NOMO-1 (cell line): ENCODE data around the gene PPP2R1A.
"Not testable (repeated sequence)": the region's sequence is repeated elsewhere in the genome, so short reads cannot be mapped to it uniquely, and the experiment has no call there.

ENCODE experiments used
- DNase-seq, 2 experiments: peaks; one replicate each; lab custom pipeline; 2025; ENCODE audit not compliant: unreplicated experiment in 2 of 2; lab: John Stamatoyannopoulos, UW

Gene PPP2R1A

DNA sequence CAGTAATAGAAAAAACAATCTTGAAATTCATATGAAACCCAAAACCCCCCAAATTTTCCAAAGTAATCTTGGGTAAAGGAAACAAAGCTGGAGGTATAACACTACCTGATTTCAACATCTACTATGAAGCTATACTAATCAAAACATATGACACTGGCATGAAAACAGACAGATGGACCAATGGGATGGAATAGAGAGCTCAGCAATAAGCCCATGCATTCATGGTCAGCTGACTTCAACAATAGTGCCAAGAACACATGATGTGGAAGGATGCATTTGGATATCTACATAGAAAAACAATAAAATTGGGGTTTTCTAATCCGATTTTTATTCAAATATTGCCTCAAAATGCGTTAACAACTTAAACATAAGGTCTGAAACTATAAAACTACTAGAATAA lies 47.3 kb downstream of the PPP2R1A start:
- no peak for DNase-seq

DNA sequence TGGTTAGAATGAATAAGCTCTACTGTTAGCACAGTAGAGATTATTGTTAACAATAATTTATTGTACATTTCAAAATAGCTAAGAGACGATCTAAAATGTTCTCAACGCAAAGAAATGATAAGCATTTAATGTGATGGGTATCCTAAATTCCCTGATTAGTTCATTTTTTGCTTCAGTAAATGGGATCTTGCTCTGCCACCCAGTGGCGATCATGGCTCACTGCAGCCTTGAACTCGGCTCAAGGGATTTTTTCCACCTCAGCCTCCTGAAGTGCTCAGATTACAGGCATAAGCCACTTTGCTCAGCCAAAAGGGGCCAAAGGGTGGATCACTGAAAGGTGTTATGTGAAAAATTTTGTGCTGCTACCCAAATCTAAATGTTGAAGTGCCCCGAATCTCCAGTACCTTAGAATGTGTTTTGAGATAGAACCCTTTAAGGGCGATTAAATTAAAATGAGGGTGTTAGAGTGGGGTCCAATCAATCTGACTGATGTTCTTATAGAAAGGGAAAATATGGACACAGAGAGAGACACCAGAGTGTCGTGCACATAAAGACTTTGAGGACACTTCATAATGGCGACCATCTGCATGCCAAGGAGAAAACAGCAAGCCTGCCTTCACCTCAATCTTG lies 48.0 kb downstream of the PPP2R1A start:
- DNase-seq: peak; percentile 11 to 20

GRCh38 chr19:52244021-52244420 lies 54.2 kb downstream of the PPP2R1A start:
- DNase-seq: no peak

DNA sequence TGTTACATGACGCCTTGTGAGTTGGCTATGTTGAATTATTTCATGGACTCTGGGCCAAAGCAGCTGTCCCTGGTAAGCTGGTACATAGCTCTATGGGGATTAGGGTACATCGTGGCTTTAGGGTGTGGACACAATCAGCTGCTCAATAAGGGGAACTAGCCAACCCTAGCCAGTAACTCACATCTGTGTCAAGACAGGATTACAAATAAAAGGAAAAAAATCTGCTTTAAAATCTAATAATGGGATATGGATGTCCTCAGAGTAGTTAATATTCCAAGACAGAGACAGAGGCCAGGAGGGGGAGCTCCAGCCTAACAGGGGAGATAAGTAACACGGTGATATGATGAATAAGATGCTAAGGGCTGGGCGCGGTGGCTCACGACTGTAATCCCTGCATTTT lies 58.4 kb downstream of the PPP2R1A start:
- peak in 1 of 2 experiments; percentile 8 for DNase-seq

DNA sequence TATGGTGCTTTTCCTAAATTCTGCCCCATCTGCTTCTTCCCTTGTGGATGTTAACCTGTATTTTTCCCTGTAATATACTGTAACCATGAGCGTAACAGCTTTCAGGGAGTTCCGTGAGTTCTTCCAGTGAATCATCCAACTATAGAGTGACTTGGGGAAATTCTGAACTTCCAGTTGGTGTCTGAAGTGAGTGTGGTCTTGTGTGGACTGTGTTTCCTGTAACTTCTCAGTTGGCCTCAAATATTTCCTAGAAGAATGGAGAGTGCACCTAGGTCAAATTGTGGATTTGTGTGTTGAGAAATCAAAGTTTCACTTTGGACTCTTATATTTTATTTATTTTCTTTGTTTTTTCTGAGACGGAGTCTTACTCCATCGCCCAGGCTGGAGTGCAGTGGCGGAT lies 68.6 kb downstream of the PPP2R1A start:
- DNase-seq: no peak

DNA sequence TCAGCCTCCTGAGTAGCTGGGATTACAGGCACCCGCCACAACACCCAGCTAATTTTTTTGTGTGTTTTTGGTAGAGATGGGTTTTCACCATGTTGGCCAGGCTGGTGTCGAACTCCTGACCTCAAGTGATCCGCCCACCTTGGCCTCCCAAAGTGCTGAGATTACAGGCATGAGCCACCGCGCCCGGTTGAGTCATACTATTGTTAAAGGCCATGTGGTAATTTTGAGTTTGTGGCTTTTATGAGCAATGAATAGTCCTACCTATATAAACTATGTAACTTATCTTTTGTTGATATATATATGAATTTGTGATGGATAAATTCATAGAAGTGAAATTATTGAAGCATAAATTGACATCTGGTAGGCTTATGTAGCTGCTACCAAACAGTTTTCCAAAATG lies 75.7 kb downstream of the PPP2R1A start:
- DNase-seq: not testable (repeated sequence)

DNA sequence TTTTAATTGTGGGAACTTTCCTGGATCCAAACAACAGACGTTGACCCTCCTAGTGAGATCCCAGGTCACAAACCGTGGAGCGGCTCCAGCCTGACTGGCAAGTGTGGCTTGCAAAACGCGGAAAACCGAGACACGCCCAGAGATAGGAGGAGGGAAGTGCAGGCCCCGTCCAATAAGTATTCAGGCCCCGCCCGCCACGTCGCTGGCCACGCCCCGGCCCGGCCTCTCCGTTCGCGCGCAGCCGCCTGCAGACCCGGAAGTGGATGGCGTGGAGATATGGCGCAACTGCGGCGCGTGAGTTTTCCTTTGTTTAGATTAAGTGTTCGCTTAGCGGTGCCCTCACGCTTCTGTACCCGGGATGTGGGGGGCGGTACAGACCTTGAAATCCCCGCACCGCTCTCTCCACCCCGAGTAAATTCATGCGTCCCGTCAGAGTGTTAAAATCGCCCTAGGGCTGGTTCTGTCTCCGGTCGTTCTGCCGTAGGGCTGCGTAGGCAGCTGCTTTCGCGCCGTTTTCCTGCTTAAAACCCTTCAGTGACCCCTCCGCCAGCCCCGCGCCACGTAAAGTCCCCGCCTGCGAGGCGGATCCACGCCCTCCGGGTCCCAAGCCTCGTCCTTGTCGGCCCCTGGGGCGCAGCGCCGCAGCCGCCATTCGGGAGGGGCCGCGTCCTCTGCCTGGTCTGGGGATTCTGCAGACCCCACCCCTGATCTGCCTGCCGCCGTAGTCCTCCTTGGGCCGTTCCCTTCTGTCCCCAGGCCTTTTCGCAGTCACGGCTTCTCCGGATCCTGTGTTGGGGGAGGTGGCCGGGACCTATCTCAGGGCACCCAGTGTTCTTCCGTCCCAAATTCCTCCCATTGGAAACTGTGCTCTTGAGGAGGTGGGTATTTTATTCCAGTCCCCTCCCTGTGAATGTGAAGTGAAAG lies 79.7 kb downstream of the PPP2R1A start, which contains the start of gene ZNF766:
ZNF766 (plus strand) TSS at position 250 of the 924 bp plus-strand sequence; CDS start at position 277, 27 bp downstream.
- peak; percentile 94 to 97 for DNase-seq

DNA sequence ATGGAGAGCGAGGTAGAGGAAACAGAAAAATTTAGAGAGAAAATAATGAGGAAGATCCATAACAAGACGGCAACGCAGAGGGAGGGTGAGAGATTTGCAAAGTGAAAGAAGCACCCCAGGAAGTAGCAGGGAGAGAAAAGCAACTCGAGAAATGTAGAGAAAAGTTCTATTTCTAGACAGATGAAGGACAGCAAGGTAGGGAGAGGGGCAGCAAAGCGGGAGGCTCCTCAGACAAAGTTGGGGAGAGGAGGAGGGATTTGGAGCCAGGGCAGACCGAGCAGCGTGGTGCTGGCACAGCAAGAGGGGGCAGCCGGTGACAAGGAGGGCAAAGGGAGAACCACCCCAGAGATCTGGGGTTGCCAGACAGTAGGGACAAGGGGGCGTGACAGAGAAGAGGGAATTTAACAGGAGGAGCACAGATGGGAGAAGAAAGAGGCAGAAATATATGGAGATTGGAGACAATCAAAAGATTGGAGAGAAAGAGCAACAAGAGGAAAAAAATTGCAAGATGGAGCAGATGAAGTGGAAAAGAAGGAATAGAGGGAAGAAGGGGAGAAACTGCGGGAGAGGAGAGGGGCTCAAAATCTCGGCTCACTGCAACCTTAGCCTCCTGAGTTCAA lies 80.5 kb downstream of the PPP2R1A start:
- peak in 1 of 2 experiments; percentile 49 for DNase-seq

DNA sequence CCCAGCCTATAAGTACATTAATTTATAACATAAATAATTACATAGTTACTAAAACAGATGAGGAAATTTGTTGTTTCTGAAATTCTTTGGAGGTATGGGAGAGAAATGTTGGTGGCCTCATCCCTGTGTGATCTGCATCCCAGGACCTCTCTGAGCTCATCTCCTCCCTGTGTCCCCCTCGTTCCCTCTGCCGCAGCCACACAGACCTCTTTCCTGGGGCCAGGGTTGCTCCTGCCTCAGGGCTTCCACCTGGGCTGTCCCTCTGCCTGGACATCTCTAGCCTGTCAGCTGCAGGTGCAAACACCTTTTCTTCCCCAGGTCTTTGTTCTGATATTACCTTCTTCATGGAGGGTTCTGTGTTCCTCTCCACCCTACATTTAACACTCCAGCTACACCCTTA lies 83.4 kb downstream of the PPP2R1A start:
- DNase-seq: no peak

DNA sequence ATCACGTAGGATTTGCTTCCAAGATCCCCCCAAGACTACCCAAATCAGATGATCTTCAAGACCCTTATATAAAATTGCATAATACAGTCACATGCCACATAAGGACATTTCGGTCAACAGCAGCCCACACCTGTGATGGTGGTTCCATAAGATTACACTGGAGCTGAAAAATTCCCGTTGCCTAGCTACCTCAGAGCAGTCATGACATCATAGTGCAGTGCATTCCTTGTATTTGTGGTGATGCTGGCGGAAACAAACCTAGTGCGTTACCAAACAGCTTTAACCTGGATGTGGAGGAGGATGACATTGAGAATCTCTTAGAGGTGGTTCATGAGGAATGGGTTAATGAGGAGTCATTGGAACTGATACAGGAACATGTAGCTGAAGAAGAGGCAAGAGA lies 84.3 kb downstream of the PPP2R1A start:
- DNase-seq: no peak

GRCh38 chr19:52275988-52276387 lies 86.1 kb downstream of the PPP2R1A start:
- DNase-seq: no peak

GRCh38 chr19:52277471-52277870 lies 87.6 kb downstream of the PPP2R1A start:
- DNase-seq: no peak
